Central memory CD8-positive, alpha-beta T cell (primary cell): ENCODE measurements around the gene SSU72.

Source experiments
- ATAC-seq: fragments of 150-1000 bp; cut with Tn5 transposase; replicated peaks from 2 replicates; pipeline ENCODE4 v1.10.0; 2022; ENCODE audit warnings: mild to moderate bottlenecking, moderate FRiP score, moderate number of reproducible peaks; ENCODE audit not compliant: poor library complexity, severe bottlenecking; ENCODE audit errors: extremely low read depth
- DNase-seq, 2 donors: peaks; one replicate each; pipeline ENCODE4 v3.0.0; 2021; ENCODE audit warnings: low spot score in 2 of 2
- H3K27ac Mint-ChIP-seq: one replicate; pipeline ENCODE4 v1.8.0; 2022; ENCODE audit warnings: low read depth, mild to moderate bottlenecking, moderate library complexity, mixed read lengths
- H3K27me3 Mint-ChIP-seq: one replicate; pipeline ENCODE4 v1.8.0; 2022; ENCODE audit warnings: mixed read lengths
- H3K36me3 Mint-ChIP-seq: one replicate; pipeline ENCODE4 v1.8.0; 2022; ENCODE audit warnings: mild to moderate bottlenecking, moderate library complexity, mixed read lengths; ENCODE audit not compliant: insufficient read depth
- H3K4me1 Mint-ChIP-seq: one replicate; pipeline ENCODE4 v1.8.0; 2022; ENCODE audit warnings: mixed read lengths
- H3K4me3 Mint-ChIP-seq: one replicate; pipeline ENCODE4 v1.8.0; 2022; ENCODE audit warnings: mild to moderate bottlenecking, moderate library complexity, mixed read lengths
- H3K9me3 Mint-ChIP-seq: one replicate; pipeline ENCODE4 v1.8.0; 2022; ENCODE audit warnings: mixed read lengths

SSU72 gene

GRCh38 chr1:1616838-1617237 is 42.2 kb upstream of the SSU72 start:
- peak overlapping the region; percentile 68 for H3K4me3 Mint-ChIP-seq
- DNase-seq (no peak), ATAC-seq (no peak)
- H3K36me3 Mint-ChIP-seq, result peaks cover 25% of the 10 kb centered on the region
- peaks cover 22% of the 10 kb centered on the region for H3K4me1 Mint-ChIP-seq
- no peaks in the 10 kb centered on the region for H3K9me3 Mint-ChIP-seq
- H3K27ac Mint-ChIP-seq, result peak overlapping the region; percentile 6
- no peaks in the 10 kb centered on the region for H3K27me3 Mint-ChIP-seq

DNA sequence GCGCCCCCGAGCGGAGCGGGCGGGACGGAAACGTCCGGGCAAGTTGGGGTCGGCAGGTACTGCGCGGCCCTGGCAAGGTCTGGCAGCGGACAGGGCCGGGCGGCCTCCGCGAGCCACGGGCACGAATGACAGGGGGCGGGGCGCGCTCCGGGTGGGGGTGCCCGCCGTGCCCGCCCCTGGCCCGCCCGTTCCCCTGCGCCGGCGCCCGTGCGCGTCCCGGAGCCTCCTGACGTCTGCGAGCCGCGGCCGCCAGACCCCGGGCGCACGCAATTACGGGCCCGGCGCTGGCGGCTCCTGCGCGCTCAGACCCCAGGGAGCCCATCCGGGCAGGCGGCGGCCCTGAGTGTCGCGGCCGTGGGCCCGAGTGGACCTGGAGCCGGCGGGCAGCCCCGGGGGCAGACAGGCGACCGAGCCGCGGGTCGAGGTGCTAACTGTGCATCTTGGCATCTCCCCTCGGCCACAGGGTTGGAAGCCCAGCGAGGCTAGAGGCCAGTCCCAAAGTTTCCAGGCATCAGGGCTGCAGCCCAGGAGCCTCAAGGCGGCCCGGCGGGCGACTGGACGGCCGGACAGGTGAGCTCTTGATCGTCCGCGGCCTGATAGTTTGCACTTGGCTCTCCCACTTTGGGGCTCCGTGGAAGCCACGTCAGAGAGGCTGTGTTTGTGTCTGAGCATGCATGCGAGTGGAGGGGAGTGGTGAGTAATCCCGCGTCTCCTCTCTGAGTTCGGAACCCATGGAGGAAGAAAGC is 41.6 kb upstream of the SSU72 start:
- ATAC-seq (no peak), DNase-seq (no peak)
- peak overlapping the region; percentile 68 for H3K4me3 Mint-ChIP-seq
- no peaks in the 10 kb centered on the region for H3K9me3 Mint-ChIP-seq
- peaks cover 22% of the 10 kb centered on the region for H3K4me1 Mint-ChIP-seq
- no peaks in the 10 kb centered on the region for H3K27me3 Mint-ChIP-seq
- no peak overlapping the region for H3K27ac Mint-ChIP-seq
- H3K36me3 Mint-ChIP-seq, result peaks cover 25% of the 10 kb centered on the region

DNA sequence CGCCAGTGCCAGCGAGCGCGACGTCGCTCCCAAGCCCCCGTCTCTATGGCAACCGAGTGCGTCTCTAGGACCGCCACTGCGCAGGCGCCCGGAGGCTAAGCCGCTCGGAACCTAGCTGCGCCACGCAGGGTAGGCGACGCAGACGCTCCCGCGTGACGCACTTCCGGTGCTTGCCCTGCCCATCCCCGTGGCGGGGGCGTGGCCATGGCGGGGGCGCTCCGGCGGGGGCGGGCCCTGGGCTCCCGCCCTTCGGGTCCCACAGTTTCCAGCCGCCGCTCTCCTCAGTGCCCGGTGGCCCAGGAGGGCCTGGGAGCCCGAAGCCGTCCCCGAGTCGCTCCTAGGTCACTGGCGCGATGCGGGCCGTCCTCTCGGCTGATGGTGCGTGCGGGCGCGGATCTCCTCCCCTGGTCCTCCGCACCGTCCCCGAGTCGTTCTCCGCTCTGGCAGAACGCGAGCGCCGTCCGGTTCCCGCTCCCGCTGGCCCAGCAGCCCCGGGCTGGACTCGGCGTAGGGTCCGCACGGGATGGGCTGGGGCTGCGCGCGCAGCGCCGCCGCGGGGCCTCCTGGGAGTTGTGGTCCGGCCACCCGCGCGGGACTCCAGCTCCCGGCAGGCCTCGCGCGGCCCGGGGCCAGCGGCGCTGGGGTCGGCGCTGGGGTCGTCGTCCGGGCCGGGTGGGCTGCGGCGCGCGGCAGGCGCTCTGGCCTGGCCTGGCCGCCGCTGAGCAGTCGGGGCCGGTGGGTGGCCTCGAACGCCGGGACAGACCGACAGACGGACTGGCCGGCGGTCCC is 40.8 kb upstream of the SSU72 start, which contains the start of gene MIB2:
TSS of gene MIB2 (plus strand) at position 245 of the 789 bp plus-strand sequence. CDS start 7,953 bp downstream, outside the sequence.
- ATAC-seq (peak; percentile 87), DNase-seq (peak; percentile 97 to 98)
- H3K4me1 Mint-ChIP-seq, result peaks cover 22% of the 10 kb centered on the region
- no peaks in the 10 kb centered on the region for H3K27me3 Mint-ChIP-seq
- H3K36me3 Mint-ChIP-seq, result peaks cover 26% of the 10 kb centered on the region
- H3K9me3 Mint-ChIP-seq, result no peaks in the 10 kb centered on the region
- H3K4me3 Mint-ChIP-seq, result peak within 1 kb of the TSS; percentile 94
- H3K27ac Mint-ChIP-seq, result peak within 1 kb of the TSS; percentile 99

DNA sequence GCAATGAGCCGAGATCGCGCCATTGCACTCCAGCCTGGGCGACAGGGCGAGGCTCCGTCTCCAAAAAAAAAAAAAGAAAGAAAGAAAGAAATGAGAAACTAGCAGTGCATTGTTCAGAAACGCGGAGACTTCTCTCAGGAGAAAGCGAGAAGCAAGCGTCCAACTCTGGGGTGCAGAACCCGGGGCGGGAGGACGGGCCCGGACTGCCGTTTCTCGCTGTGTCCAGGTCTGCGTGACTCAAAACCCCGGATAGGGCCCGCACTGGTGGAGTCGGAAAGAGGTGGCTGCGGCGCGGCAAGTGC is 40.2 kb upstream of the SSU72 start:
- Mint-ChIP-seq H3K27ac (peak overlapping the region; percentile 99), H3K36me3 (peaks cover 26% of the 10 kb centered on the region), H3K4me3 (peak overlapping the region; percentile 94), H3K9me3 (no peaks in the 10 kb centered on the region), H3K4me1 (peaks cover 22% of the 10 kb centered on the region), H3K27me3 (no peaks in the 10 kb centered on the region)
- no peak for DNase-seq
- peak; percentile 0 for ATAC-seq

- no peaks in the 10 kb centered on the region for H3K9me3 Mint-ChIP-seq
- H3K4me3 Mint-ChIP-seq, result peak overlapping the region; percentile 94
- H3K27me3 Mint-ChIP-seq, result no peaks in the 10 kb centered on the region
- H3K27ac Mint-ChIP-seq, result peak overlapping the region; percentile 99
- peak; percentile 20 for ATAC-seq
- H3K36me3 Mint-ChIP-seq, result peaks cover 26% of the 10 kb centered on the region
- H3K4me1 Mint-ChIP-seq, result peaks cover 22% of the 10 kb centered on the region
- peak in 1 of 2 donors; percentile 48 for DNase-seq
These were observed 39.7 kb upstream of the SSU72 start for GRCh38 chr1:1614204-1614953.

GRCh38 chr1:1613509-1614082 is 38.9 kb upstream of the SSU72 start:
- peak overlapping the region; percentile 94 for H3K4me3 Mint-ChIP-seq
- DNase-seq (no peak), ATAC-seq (no peak)
- no peaks in the 10 kb centered on the region for H3K27me3 Mint-ChIP-seq
- H3K9me3 Mint-ChIP-seq, result no peaks in the 10 kb centered on the region
- peaks cover 22% of the 10 kb centered on the region for H3K4me1 Mint-ChIP-seq
- H3K36me3 Mint-ChIP-seq, result peaks cover 26% of the 10 kb centered on the region
- peak overlapping the region; percentile 99 for H3K27ac Mint-ChIP-seq

DNA sequence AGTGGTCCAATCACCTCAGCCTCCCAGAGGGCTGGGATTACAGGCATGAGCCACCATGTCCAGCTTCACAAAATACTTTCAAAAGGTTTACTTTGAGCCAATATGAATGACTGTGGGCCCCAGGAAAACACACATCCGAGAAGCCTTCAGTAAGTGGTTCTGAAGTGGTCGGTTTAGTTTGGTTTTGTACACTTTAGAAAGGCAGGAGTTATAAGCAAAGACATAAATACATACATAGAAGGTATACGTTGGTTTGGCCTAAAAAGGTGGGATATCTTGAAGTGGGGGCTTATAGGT is 37.4 kb upstream of the SSU72 start:
- Mint-ChIP-seq H3K9me3 (no peaks in the 10 kb centered on the region), H3K27ac (no peak overlapping the region), H3K27me3 (no peaks in the 10 kb centered on the region), H3K4me1 (peaks cover 24% of the 10 kb centered on the region), H3K36me3 (peaks cover 21% of the 10 kb centered on the region), H3K4me3 (no peak overlapping the region)
- ATAC-seq, result no peak
- DNase-seq, result no peak

- Mint-ChIP-seq H3K36me3 (peaks cover 20% of the 10 kb centered on the region), H3K4me3 (no peak overlapping the region), H3K4me1 (peaks cover 23% of the 10 kb centered on the region), H3K27me3 (no peaks in the 10 kb centered on the region), H3K27ac (no peak overlapping the region), H3K9me3 (no peaks in the 10 kb centered on the region)
- DNase-seq (no peak), ATAC-seq (no peak)
These were observed 36.1 kb upstream of the SSU72 start for GRCh38 chr1:1610796-1611195.

DNA sequence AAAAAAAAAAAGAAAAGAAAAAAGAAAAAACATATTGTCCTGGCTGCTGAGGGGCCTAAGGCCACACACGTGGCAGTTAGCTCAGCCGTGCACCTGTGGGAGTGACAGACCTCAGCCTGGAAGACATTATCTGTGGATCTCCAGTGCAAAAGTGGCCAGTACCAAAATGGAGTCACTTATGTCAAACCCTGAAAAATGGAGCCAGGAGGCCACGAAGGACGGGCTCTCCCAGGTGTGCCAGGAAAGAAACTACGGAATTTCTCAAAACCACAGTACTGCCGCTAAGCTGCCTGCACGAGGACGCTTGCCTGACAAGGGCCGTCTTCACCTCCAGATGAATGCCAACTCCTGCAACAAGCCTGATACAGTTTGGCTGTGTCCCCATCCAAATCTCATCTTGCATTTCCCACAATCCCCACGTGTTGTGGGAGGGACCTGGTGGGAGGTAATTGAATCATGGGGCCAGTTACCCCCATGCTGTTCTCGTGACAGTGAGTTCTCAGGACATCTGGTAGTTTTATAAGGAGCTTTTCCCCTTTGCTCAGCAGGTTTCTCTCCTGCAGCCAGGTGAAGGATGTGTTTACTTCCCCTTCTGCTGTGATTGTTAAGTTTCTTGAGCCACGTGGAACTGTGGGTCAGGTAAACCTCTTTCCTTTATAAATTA is 35.3 kb upstream of the SSU72 start:
- peaks cover 21% of the 10 kb centered on the region for H3K4me1 Mint-ChIP-seq
- DNase-seq, result no peak
- H3K27ac Mint-ChIP-seq, result no peak overlapping the region
- no peak for ATAC-seq
- H3K9me3 Mint-ChIP-seq, result no peaks in the 10 kb centered on the region
- no peaks in the 10 kb centered on the region for H3K27me3 Mint-ChIP-seq
- H3K36me3 Mint-ChIP-seq, result peaks cover 14% of the 10 kb centered on the region
- no peak overlapping the region for H3K4me3 Mint-ChIP-seq

DNA sequence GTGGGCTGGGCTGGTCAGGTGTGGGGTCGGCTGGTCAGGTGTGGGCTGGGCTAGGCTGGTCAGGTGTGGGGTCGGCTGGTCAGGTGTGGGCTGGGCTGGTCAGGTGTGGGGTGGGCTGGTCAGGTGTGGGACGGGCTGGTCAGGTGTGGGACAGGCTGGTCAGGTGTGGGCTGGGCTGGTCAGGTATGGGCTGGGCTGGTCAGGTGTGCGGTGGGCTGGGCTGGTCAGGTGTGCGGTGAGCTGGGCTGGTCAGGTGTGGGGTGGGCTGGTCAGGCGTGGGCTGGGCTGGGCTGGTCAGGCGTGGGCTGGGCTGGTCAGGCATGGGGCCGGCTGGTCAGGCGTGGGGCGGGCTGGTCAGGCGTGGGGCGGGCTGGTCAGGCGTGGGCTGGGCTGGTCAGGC is 31.6 kb upstream of the SSU72 start:
- ATAC-seq (no peak), DNase-seq (no peak)
- H3K36me3 Mint-ChIP-seq, result peaks cover 6% of the 10 kb centered on the region
- H3K4me1 Mint-ChIP-seq, result peaks cover 5% of the 10 kb centered on the region
- no peaks in the 10 kb centered on the region for H3K9me3 Mint-ChIP-seq
- no peak overlapping the region for H3K27ac Mint-ChIP-seq
- no peaks in the 10 kb centered on the region for H3K27me3 Mint-ChIP-seq
- H3K4me3 Mint-ChIP-seq, result no peak overlapping the region

DNA sequence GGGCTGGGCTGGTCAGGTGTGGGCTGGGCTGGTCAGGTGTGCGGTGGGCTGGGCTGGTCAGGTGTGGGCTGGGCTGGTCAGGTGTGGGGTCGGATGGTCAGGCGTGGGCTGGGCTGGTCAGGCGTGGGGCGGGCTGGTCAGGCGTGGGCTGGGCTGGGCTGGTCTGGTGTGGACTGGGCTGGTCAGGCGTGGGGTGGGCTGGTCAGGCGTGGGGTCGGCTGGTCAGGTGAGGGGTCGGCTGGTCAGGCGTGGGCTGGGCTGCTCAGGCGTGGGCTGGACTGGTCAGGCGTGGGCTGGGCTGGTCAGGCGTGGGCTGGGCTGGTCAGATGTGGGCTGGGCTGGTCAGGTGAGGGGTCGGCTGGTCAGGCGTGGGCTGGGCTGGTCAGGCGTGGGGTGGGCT is 31.1 kb upstream of the SSU72 start:
- ATAC-seq (no peak), DNase-seq (no peak)
- Mint-ChIP-seq H3K4me1 (peaks cover 5% of the 10 kb centered on the region), H3K36me3 (peaks cover 4% of the 10 kb centered on the region), H3K27me3 (no peaks in the 10 kb centered on the region), H3K27ac (no peak overlapping the region), H3K9me3 (no peaks in the 10 kb centered on the region), H3K4me3 (no peak overlapping the region)

GRCh38 chr1:1605034-1605591 is 30.4 kb upstream of the SSU72 start:
- Mint-ChIP-seq H3K27ac (no peak overlapping the region), H3K4me1 (peaks cover 5% of the 10 kb centered on the region), H3K9me3 (no peaks in the 10 kb centered on the region), H3K4me3 (no peak overlapping the region), H3K36me3 (peaks cover 4% of the 10 kb centered on the region), H3K27me3 (no peaks in the 10 kb centered on the region)
- DNase-seq (no peak), ATAC-seq (no peak)
